Keratinocyte (primary cell): Measurements from ENCODE around the gene NMNAT2. TPM values are rescaled to one million over a fixed set of nuclear protein-coding genes. Genes with fewer than 3 reads are reported as not detected.

Experiments
- DNase-seq: peaks from one replicate; pipeline ENCODE4 v3.0.0-alpha.2; 2011; ENCODE audit warnings: low read depth, missing footprints, low spot score
- FAIRE-seq: peaks from 2 replicates; lab custom pipeline; 2011; peaks lifted over from hg19 to GRCh38; lab: Jason Lieb, UNC
- H2AFZ ChIP-seq: 2 replicates; pipeline ENCODE4 v1.6.0; 2012; ENCODE audit warnings: low read length, control low read depth, inconsistent platforms; ENCODE audit not compliant: control insufficient read depth
- H3K27ac ChIP-seq: 2 replicates; pipeline ENCODE4 v1.5.1; 2011; ENCODE audit warnings: low read length; ENCODE audit not compliant: control insufficient read depth, insufficient read depth
- H3K27me3 ChIP-seq: 3 replicates; pipeline ENCODE4 v1.6.0; 2011; ENCODE audit warnings: low read length; ENCODE audit not compliant: control insufficient read depth, insufficient read depth; ENCODE audit errors: extremely low read depth
- H3K36me3 ChIP-seq, 2 experiments: 2 replicates in 1 of 2; 3 replicates in 1 of 2; pipeline ENCODE4 v1.5.1; 2011; ENCODE audit warnings: low read length in 2 of 2, mild to moderate bottlenecking in 1 of 2; ENCODE audit not compliant: control insufficient read depth in 2 of 2, insufficient read depth in 2 of 2; ENCODE audit errors: extremely low read depth in 1 of 2
- H3K4me1 ChIP-seq: 3 replicates; pipeline ENCODE4 v1.5.1; 2011; ENCODE audit warnings: low read length; ENCODE audit not compliant: control insufficient read depth, insufficient read depth; ENCODE audit errors: extremely low read depth
- H3K4me2 ChIP-seq: 3 replicates; pipeline ENCODE4 v1.6.0; 2011; ENCODE audit warnings: low read depth, low read length; ENCODE audit not compliant: control insufficient read depth, insufficient read depth; ENCODE audit errors: extremely low read depth
- H3K4me3 ChIP-seq, 3 experiments: fragments of 200-600 bp in 1 of 3; sonication (generic) in 1 of 3; 2 replicates in 2 of 3; 3 replicates in 1 of 3; pipeline ENCODE4 v1.5.1; 2011 to 2016; ENCODE audit warnings: low read length in 3 of 3, mild to moderate bottlenecking in 3 of 3, control low read depth in 2 of 3, inconsistent platforms in 1 of 3, low read depth in 1 of 3, mixed read lengths in 1 of 3, mixed run types in 1 of 3, moderate library complexity in 1 of 3; ENCODE audit not compliant: control insufficient read depth in 2 of 3, insufficient read depth in 2 of 3; ENCODE audit errors: extremely low read depth in 1 of 3
- H3K79me2 ChIP-seq: 2 replicates; pipeline ENCODE4 v1.6.0; 2012; ENCODE audit warnings: low read length; ENCODE audit not compliant: control insufficient read depth, insufficient read depth
- H3K9ac ChIP-seq: 3 replicates; pipeline ENCODE4 v1.6.0; 2011; ENCODE audit warnings: low read length; ENCODE audit not compliant: control insufficient read depth, insufficient read depth; ENCODE audit errors: extremely low read depth
- H3K9me1 ChIP-seq: 3 replicates; pipeline ENCODE4 v1.6.0; 2011; ENCODE audit warnings: low read length; ENCODE audit not compliant: control insufficient read depth, insufficient read depth; ENCODE audit errors: extremely low read depth
- H3K9me3 ChIP-seq: 2 replicates; pipeline ENCODE4 v1.5.1; 2012; ENCODE audit warnings: low read depth, low read length; ENCODE audit not compliant: control insufficient read depth
- H4K20me1 ChIP-seq: 3 replicates; pipeline ENCODE4 v1.6.0; 2011; ENCODE audit warnings: low read length; ENCODE audit not compliant: control insufficient read depth, insufficient read depth; ENCODE audit errors: extremely low read depth
- EZH2 ChIP-seq: IDR thresholded peaks from one replicate; pipeline ENCODE4 v1.6.1; 2012; ENCODE audit warnings: inconsistent platforms, mild to moderate bottlenecking, low read length, moderate library complexity
- dilution Hi-C: fragments of 300-500 bp; cut with MboI; formaldehyde crosslinking; loops from one replicate; pipeline ENCODE4 v1.7.0; 2020; ENCODE audit warnings: low sequenced_read_pairs; ENCODE audit not compliant: extremely low pct_ligation_motif_present
- polyA plus RNA-seq, 5 experiments: library from polyadenylated mRNA; depleted of rRNA in 3 of 5; stranded (reverse) in 3 of 5; stranded (forward) in 1 of 5; unstranded in 1 of 5; fragments of >200 nt; gene quantifications; 1 replicate in 1 of 5; 2 replicates in 3 of 5; 3 replicates in 1 of 5; pipeline versions ENCODE4 v1.2.1 to v1.2.3, GENCODE V29; 2011 to 2012; ENCODE audit warnings: missing spikeins in 2 of 5, low read depth in 1 of 5, low replicate concordance in 1 of 5
- TF ChIP-seq, protein P1 (sequence below), 3 experiments: IDR thresholded peaks in 1 of 3; conservative IDR thresholded peaks in 1 of 3; optimal IDR thresholded peaks in 1 of 3; 2 replicates in 2 of 3; 3 replicates in 1 of 3; pipeline versions ENCODE3 to v1.5.1; 2011; ENCODE audit warnings: low read length in 3 of 3, mild to moderate bottlenecking in 3 of 3, moderate library complexity in 2 of 3, control low read depth in 1 of 3, inconsistent platforms in 1 of 3; ENCODE audit not compliant: insufficient read depth in 2 of 3; ENCODE audit errors: extremely low read depth in 1 of 3

Gene NMNAT2
- polyA plus RNA-seq, 1 donor (not counting 4 experiments of a cell fraction or from before 2014, with no cell fraction given): 0.72 TPM

DNA sequence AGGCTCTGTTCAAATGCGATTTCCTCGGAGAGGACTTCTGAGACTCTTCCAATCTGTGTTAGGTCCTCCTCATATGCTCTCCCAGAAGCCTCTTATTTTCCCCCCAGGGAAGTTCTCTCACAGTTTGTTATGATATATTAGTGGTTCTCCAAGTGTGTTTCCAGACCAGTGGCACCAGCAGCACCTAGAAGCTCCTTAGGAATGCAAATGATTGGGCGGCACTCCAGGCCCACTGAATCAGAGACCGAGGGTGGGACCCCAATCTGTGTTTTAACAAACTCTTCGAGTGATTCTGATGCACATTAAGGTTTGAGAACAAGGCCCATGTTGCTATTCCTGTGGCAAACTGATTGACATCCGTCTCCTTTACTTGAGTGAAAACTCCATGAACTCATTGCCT, 63.0 kb downstream of the NMNAT2 start:
- DNase-seq (no peak), FAIRE-seq (no peak)
- no peaks in the 10 kb centered on the region for H3K9me1 ChIP-seq
- H3K4me2 ChIP-seq: no peak overlapping the region
- no peak overlapping the region for H3K9ac ChIP-seq
- no peaks in the 10 kb centered on the region for H3K9me3 ChIP-seq
- peaks cover 1% of the 10 kb centered on the region for H3K27me3 ChIP-seq
- dilution Hi-C loops: no loop called here
- no peak overlapping the region for H3K4me3 ChIP-seq
- no peak overlapping the region for H2AFZ ChIP-seq
- TF ChIP-seq EZH2: no peak
- TF ChIP-seq, protein P1, sequence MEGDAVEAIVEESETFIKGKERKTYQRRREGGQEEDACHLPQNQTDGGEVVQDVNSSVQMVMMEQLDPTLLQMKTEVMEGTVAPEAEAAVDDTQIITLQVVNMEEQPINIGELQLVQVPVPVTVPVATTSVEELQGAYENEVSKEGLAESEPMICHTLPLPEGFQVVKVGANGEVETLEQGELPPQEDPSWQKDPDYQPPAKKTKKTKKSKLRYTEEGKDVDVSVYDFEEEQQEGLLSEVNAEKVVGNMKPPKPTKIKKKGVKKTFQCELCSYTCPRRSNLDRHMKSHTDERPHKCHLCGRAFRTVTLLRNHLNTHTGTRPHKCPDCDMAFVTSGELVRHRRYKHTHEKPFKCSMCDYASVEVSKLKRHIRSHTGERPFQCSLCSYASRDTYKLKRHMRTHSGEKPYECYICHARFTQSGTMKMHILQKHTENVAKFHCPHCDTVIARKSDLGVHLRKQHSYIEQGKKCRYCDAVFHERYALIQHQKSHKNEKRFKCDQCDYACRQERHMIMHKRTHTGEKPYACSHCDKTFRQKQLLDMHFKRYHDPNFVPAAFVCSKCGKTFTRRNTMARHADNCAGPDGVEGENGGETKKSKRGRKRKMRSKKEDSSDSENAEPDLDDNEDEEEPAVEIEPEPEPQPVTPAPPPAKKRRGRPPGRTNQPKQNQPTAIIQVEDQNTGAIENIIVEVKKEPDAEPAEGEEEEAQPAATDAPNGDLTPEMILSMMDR (optimal IDR thresholded peaks at IDR 0.05 in 1 of 3, IDR thresholded peaks at IDR 0.05 in 1 of 3, conservative IDR thresholded peaks at IDR 0.05 in 1 of 3; ENCODE audit: extremely low read depth in 1 of 3, insufficient read depth in 2 of 3, low read length in 3 of 3): no peak
- H3K79me2 ChIP-seq: no peaks in the 10 kb centered on the region
- H4K20me1 ChIP-seq: no peaks in the 10 kb centered on the region
- no peaks in the 10 kb centered on the region for H3K36me3 ChIP-seq
- H3K4me1 ChIP-seq: no peaks in the 10 kb centered on the region
- no peak overlapping the region for H3K27ac ChIP-seq

DNA sequence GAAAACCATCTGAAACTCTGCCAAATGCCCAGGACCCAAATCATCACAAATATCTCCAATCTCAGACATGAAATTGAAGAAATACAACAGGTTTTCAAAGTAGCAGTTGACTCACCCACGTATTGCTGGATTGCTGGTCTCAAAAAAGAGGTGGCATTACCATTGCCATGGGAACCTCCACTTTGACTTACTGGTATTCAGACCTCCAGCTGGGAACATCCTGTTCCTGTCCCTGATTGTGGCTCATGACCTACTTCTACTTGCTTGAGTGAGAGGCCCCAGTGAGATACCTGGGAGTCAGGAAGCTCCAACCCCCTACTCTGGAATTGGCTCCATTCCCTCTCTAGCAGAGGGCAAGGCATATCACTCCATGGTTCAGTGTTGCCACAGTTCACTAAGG, 64.6 kb downstream of the NMNAT2 start:
- no peaks in the 10 kb centered on the region for H3K79me2 ChIP-seq
- no peaks in the 10 kb centered on the region for H3K9me3 ChIP-seq
- dilution Hi-C loops: no loop called here
- H3K27me3 ChIP-seq: peaks cover 6% of the 10 kb centered on the region
- no peak for TF ChIP-seq EZH2
- TF ChIP-seq, protein P1 (optimal IDR thresholded peaks at IDR 0.05 in 1 of 3, IDR thresholded peaks at IDR 0.05 in 1 of 3, conservative IDR thresholded peaks at IDR 0.05 in 1 of 3; ENCODE audit: extremely low read depth in 1 of 3, insufficient read depth in 2 of 3, low read length in 3 of 3): no peak
- H3K36me3 ChIP-seq: no peaks in the 10 kb centered on the region
- DNase-seq (no peak), FAIRE-seq (no peak)
- no peaks in the 10 kb centered on the region for H4K20me1 ChIP-seq
- no peak overlapping the region for H3K4me2 ChIP-seq
- no peak overlapping the region for H3K27ac ChIP-seq
- H3K9me1 ChIP-seq: no peaks in the 10 kb centered on the region
- no peaks in the 10 kb centered on the region for H3K4me1 ChIP-seq
- no peak overlapping the region for H2AFZ ChIP-seq
- H3K4me3 ChIP-seq: no peak overlapping the region
- no peak overlapping the region for H3K9ac ChIP-seq
